Measurements from ENCODE around the gene CA6.

DNA sequence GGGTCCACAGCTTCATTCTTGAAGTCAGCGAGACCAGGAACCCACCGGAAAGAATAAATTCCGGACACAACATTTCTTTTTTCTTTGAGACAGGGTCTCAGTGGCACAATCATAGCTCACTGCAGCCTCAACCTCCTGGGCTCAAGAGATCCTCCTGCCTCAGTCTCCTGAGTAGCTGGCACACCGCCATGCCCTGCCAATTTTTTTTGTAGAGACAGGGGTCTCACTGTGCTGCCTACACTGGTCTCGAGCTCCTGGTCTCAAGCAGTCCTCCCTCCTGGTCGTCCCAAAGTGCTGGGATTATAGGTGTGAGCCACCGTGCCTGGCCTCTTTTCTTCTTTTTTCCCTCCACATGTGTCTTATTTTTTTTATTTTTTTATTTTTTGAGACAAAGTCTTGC, 46.6 kb upstream of the CA6 start:
- TF ChIP-seq, protein P1, sequence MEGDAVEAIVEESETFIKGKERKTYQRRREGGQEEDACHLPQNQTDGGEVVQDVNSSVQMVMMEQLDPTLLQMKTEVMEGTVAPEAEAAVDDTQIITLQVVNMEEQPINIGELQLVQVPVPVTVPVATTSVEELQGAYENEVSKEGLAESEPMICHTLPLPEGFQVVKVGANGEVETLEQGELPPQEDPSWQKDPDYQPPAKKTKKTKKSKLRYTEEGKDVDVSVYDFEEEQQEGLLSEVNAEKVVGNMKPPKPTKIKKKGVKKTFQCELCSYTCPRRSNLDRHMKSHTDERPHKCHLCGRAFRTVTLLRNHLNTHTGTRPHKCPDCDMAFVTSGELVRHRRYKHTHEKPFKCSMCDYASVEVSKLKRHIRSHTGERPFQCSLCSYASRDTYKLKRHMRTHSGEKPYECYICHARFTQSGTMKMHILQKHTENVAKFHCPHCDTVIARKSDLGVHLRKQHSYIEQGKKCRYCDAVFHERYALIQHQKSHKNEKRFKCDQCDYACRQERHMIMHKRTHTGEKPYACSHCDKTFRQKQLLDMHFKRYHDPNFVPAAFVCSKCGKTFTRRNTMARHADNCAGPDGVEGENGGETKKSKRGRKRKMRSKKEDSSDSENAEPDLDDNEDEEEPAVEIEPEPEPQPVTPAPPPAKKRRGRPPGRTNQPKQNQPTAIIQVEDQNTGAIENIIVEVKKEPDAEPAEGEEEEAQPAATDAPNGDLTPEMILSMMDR (IDR thresholded peaks at IDR 0.05), result no peak
- no peak for TF ChIP-seq POLR2A (IDR thresholded peaks at IDR 0.05)
